ENCODE results near the gene EDIL3. TPM values are rescaled to one million over a fixed set of nuclear protein-coding genes. Genes with fewer than 3 reads are reported as not detected.

EDIL3 gene
- total RNA-seq, 1 experiment from 2014 or later: not detected

GRCh38 chr5:84430079-84430478 lies 45.4 kb upstream of the EDIL3 start:
- no peak overlapping the region for H3K4me3 Mint-ChIP-seq (ENCODE audit: unreplicated experiment)
- BruUV-seq (replicated peaks): no TSS peak
- H3K27me3 Mint-ChIP-seq (ENCODE audit: insufficient read depth, unreplicated experiment): peaks cover 73% of the 10 kb centered on the region
- TF ChIP-seq, protein P1, sequence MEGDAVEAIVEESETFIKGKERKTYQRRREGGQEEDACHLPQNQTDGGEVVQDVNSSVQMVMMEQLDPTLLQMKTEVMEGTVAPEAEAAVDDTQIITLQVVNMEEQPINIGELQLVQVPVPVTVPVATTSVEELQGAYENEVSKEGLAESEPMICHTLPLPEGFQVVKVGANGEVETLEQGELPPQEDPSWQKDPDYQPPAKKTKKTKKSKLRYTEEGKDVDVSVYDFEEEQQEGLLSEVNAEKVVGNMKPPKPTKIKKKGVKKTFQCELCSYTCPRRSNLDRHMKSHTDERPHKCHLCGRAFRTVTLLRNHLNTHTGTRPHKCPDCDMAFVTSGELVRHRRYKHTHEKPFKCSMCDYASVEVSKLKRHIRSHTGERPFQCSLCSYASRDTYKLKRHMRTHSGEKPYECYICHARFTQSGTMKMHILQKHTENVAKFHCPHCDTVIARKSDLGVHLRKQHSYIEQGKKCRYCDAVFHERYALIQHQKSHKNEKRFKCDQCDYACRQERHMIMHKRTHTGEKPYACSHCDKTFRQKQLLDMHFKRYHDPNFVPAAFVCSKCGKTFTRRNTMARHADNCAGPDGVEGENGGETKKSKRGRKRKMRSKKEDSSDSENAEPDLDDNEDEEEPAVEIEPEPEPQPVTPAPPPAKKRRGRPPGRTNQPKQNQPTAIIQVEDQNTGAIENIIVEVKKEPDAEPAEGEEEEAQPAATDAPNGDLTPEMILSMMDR (IDR thresholded peaks at IDR 0.05; ENCODE audit: unreplicated experiment): no peak
- H3K4me1 Mint-ChIP-seq (ENCODE audit: insufficient read depth, unreplicated experiment): no peaks in the 10 kb centered on the region
- H3K36me3 Mint-ChIP-seq (ENCODE audit: insufficient read depth, unreplicated experiment): no peaks in the 10 kb centered on the region
- H3K9me3 Mint-ChIP-seq (ENCODE audit: unreplicated experiment): no peaks in the 10 kb centered on the region
- intact Hi-C loops (cut with micrococcal nuclease): no loop called here
- ChIA-PET CTCF (no interaction called here), POLR2A (no interaction called here)
- no peak overlapping the region for H3K27ac Mint-ChIP-seq (ENCODE audit: low read depth, unreplicated experiment)
- no peak for DNase-seq (ENCODE audit: unreplicated experiment)

GRCh38 chr5:84425365-84425881 lies 40.7 kb upstream of the EDIL3 start:
- ChIA-PET POLR2A (no interaction called here), CTCF (interaction anchor here (0.6 kb wide), 2 partner anchors 19 to 27 kb away, joined by 3 to 4 read pairs; no protein-coding TSS in a partner anchor)
- Mint-ChIP-seq H3K4me1 (ENCODE audit: insufficient read depth, unreplicated experiment) (no peaks in the 10 kb centered on the region), H3K36me3 (ENCODE audit: insufficient read depth, unreplicated experiment) (no peaks in the 10 kb centered on the region), H3K27me3 (ENCODE audit: insufficient read depth, unreplicated experiment) (peaks cover 57% of the 10 kb centered on the region), H3K4me3 (ENCODE audit: unreplicated experiment) (no peak overlapping the region), H3K9me3 (ENCODE audit: unreplicated experiment) (no peaks in the 10 kb centered on the region), H3K27ac (ENCODE audit: low read depth, unreplicated experiment) (no peak overlapping the region)
- no TSS peak for BruUV-seq (replicated peaks)
- TF ChIP-seq, protein P1 (IDR thresholded peaks at IDR 0.05; ENCODE audit: unreplicated experiment): no peak
- intact Hi-C loops (cut with micrococcal nuclease): no loop called here
- no peak for DNase-seq (ENCODE audit: unreplicated experiment)

- DNase-seq (ENCODE audit: unreplicated experiment): no peak
- intact Hi-C loops (cut with micrococcal nuclease): no loop called here
- TF ChIP-seq, protein P1 (IDR thresholded peaks at IDR 0.05; ENCODE audit: unreplicated experiment): no peak
- ChIA-PET POLR2A (no interaction called here), CTCF (no interaction called here)
- Mint-ChIP-seq H3K4me1 (ENCODE audit: insufficient read depth, unreplicated experiment) (no peaks in the 10 kb centered on the region), H3K36me3 (ENCODE audit: insufficient read depth, unreplicated experiment) (no peaks in the 10 kb centered on the region), H3K27ac (ENCODE audit: low read depth, unreplicated experiment) (no peak overlapping the region), H3K9me3 (ENCODE audit: unreplicated experiment) (no peaks in the 10 kb centered on the region), H3K4me3 (ENCODE audit: unreplicated experiment) (no peak overlapping the region), H3K27me3 (ENCODE audit: insufficient read depth, unreplicated experiment) (peaks cover 21% of the 10 kb centered on the region)
- no TSS peak for BruUV-seq (replicated peaks)
Measured at GRCh38 chr5:84419742-84420141, 35.1 kb upstream of the EDIL3 start.

- CTCF ChIA-PET: interaction anchor here (0.7 to 1.0 kb wide), 4 partner anchors 17 to 854 kb away, joined by 3 to 4 read pairs (median 4); no protein-coding TSS in a partner anchor
- Mint-ChIP-seq H3K27me3 (ENCODE audit: insufficient read depth, unreplicated experiment) (peaks cover 10% of the 10 kb centered on the region), H3K9me3 (ENCODE audit: unreplicated experiment) (peaks cover 7% of the 10 kb centered on the region), H3K4me1 (ENCODE audit: insufficient read depth, unreplicated experiment) (peaks cover 9% of the 10 kb centered on the region), H3K36me3 (ENCODE audit: insufficient read depth, unreplicated experiment) (no peaks in the 10 kb centered on the region), H3K27ac (ENCODE audit: low read depth, unreplicated experiment) (no peak overlapping the region), H3K4me3 (ENCODE audit: unreplicated experiment) (no peak overlapping the region)
- POLR2A ChIA-PET: interaction anchor here (0.6 kb wide), 1 partner anchor 20 kb away, joined by 3 read pairs; no protein-coding TSS in a partner anchor
- DNase-seq (ENCODE audit: unreplicated experiment): peak; percentile 84
- intact Hi-C loops (cut with micrococcal nuclease): no loop called here
- TF ChIP-seq, protein P1 (IDR thresholded peaks at IDR 0.05; ENCODE audit: unreplicated experiment): no peak
- no TSS peak for BruUV-seq (replicated peaks)
Measured at GRCh38 chr5:84411832-84412605, 27.3 kb upstream of the EDIL3 start.
